Neural cell (in vitro differentiated cells): ENCODE results near the gene PARK7.

ENCODE experiments used
- CTCF ChIP-seq: fragments of 450-650 bp; IDR thresholded peaks from 2 replicates; pipeline ENCODE4 v1.5.1; 2014; ENCODE audit warnings: antibody characterized with exemption, mild to moderate bottlenecking, moderate library complexity; ENCODE audit not compliant: poor library complexity, severe bottlenecking
- EP300 ChIP-seq: fragments of 450-650 bp; conservative IDR thresholded peaks from 2 replicates; pipeline ENCODE4 v1.6.1; 2014; ENCODE audit warnings: antibody characterized with exemption, mild to moderate bottlenecking, moderate library complexity; ENCODE audit not compliant: poor library complexity, severe bottlenecking
- EZH2 ChIP-seq: fragments of 200-600, 300-800 bp; shearing (Covaris generic), sonication (generic); IDR thresholded peaks from 2 replicates; pipeline ENCODE4 v1.6.1; 2014; ENCODE audit warnings: antibody characterized with exemption, low read length, borderline replicate concordance, mild to moderate bottlenecking; ENCODE audit not compliant: insufficient read depth, poor library complexity, severe bottlenecking
- POLR2AphosphoS5 ChIP-seq: IDR thresholded peaks from 2 replicates; pipeline ENCODE4 v1.6.1; 2012
- RAD21 ChIP-seq: fragments of 450-650 bp; conservative IDR thresholded peaks from 2 replicates; pipeline ENCODE4 v1.6.1; 2014; ENCODE audit warnings: antibody characterized with exemption, mild to moderate bottlenecking, moderate library complexity
- SMC3 ChIP-seq: fragments of 450-650 bp; conservative IDR thresholded peaks from 2 replicates; pipeline ENCODE4 v1.6.1; 2014; ENCODE audit warnings: antibody characterized with exemption, mild to moderate bottlenecking, moderate library complexity; ENCODE audit not compliant: poor library complexity
- TAF1 ChIP-seq: IDR thresholded peaks from 2 replicates; pipeline ENCODE4 v1.6.1; 2012; ENCODE audit warnings: low read depth

DNA sequence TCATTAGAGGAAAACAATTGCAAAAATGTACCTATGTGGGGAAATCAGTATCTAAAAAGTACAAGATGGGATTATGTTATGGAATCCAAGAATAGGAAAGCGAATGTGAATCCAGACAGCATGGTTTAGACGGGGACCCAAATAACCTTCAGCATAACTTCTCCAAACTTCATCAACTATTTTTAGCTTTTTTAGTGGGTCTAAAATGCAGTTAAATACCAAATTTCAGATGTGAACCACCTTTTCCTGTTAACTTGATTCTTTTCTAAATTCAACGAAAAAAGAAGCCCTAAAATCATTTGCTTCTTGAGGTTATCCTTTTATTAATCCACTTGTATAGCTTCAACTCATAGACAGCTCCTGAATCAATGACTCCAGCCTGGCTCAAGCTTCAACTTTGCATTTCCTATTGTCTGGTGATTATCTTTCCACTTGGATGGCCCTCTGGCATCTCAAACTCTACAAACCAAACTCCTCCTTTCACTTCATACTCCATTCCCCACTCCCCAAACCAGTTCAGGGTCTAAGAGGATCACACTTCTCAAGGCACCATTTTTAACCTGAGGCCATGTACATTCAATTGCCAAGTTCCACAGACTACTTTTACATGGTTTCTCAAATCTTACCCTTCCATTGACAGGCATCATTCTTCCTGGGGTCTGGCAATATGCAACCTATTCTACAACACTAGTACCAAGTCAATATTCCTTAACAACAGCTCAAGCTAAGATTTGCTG, 57.1 kb downstream of the PARK7 start:
- TF ChIP-seq TAF1 = no peak
- no peak for TF ChIP-seq CTCF
- TF ChIP-seq EZH2 = no peak
- TF ChIP-seq RAD21 = no peak
- no peak for TF ChIP-seq EP300
- no peak for TF ChIP-seq POLR2AphosphoS5
- TF ChIP-seq SMC3 = no peak
